HEK293T (cell line): ENCODE data around the gene BCAT1.

Experiments used
- ARNT ChIP-seq: fragments of 450-650 bp; IDR thresholded peaks from 2 replicates; pipeline ENCODE4 v1.6.1; 2017; ENCODE audit warnings: mild to moderate bottlenecking
- BHLHE40 ChIP-seq: fragments of 450-650 bp; IDR thresholded peaks from 2 replicates; pipeline ENCODE4 v1.6.1; 2016; ENCODE audit warnings: mild to moderate bottlenecking, moderate library complexity, borderline replicate concordance
- CTBP1 ChIP-seq: fragments of 450-650 bp; IDR thresholded peaks from 2 replicates; pipeline ENCODE4 v1.6.1; 2016; ENCODE audit warnings: borderline replicate concordance
- ELF4 ChIP-seq: fragments of 450-650 bp; IDR thresholded peaks from 2 replicates; pipeline ENCODE4 v1.6.1; 2017; ENCODE audit warnings: antibody characterized with exemption
- FOXA1 ChIP-seq: fragments of 450-650 bp; IDR thresholded peaks from 2 replicates; pipeline ENCODE4 v1.6.1; 2016; ENCODE audit warnings: mild to moderate bottlenecking
- FOXK2 ChIP-seq: fragments of 450-650 bp; IDR thresholded peaks from 2 replicates; pipeline ENCODE4 v1.6.1; 2016; ENCODE audit warnings: mild to moderate bottlenecking
- FOXM1 ChIP-seq: fragments of 450-650 bp; IDR thresholded peaks from 2 replicates; pipeline ENCODE4 v1.6.1; 2017; ENCODE audit warnings: mild to moderate bottlenecking, borderline replicate concordance
- HDGF ChIP-seq: fragments of 450-650 bp; IDR thresholded peaks from 2 replicates; pipeline ENCODE4 v1.6.1; 2017; ENCODE audit warnings: antibody characterized with exemption, borderline replicate concordance
- L3MBTL2 ChIP-seq: fragments of 450-650 bp; conservative IDR thresholded peaks from 2 replicates; pipeline ENCODE4 v1.6.1; 2016; ENCODE audit warnings: mild to moderate bottlenecking
- NFRKB ChIP-seq: fragments of 450-650 bp; IDR thresholded peaks from 2 replicates; pipeline ENCODE4 v1.6.1; 2016; ENCODE audit warnings: mild to moderate bottlenecking, moderate library complexity
- SP1 ChIP-seq: fragments of 450-650 bp; IDR thresholded peaks from 2 replicates; pipeline ENCODE4 v1.6.1; 2017
- SUZ12 ChIP-seq: fragments of 450-650 bp; IDR thresholded peaks from 2 replicates; pipeline ENCODE4 v1.6.1; 2016; ENCODE audit warnings: mild to moderate bottlenecking
- TARDBP ChIP-seq: fragments of 450-650 bp; IDR thresholded peaks from 2 replicates; pipeline ENCODE4 v1.6.1; 2016
- TF ChIP-seq, protein P1 (sequence below): fragments of 450-650 bp; IDR thresholded peaks from 2 replicates; pipeline ENCODE4 v1.6.1; 2016

DNA sequence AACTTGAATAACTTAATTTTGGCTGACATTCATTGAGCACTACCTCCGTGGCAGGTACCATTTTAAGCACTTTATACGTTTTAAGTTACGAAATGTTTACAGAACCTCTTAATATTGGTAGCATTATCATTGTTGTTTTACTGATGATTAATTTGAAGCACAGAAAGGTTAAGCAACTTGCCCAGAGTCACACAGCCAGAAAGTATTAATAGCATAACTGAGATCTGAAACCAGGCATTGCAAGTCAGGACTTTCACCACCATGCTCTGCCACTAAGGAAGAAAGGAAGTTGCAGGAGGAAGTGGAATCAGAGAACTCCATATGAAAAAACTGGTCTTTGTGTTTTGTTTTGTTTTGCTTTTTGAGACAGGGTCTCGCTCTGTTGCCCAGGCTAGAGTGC, 28.2 kb upstream of the BCAT1 start:
- TF ChIP-seq FOXM1 (no peak), BHLHE40 (no peak), SUZ12 (no peak), SP1 (no peak), ARNT (no peak), ELF4 (no peak), FOXK2 (no peak), CTBP1 (no peak), HDGF (no peak), FOXA1 (no peak), TARDBP (no peak), L3MBTL2 (no peak), NFRKB (no peak)
- TF ChIP-seq, protein P1, sequence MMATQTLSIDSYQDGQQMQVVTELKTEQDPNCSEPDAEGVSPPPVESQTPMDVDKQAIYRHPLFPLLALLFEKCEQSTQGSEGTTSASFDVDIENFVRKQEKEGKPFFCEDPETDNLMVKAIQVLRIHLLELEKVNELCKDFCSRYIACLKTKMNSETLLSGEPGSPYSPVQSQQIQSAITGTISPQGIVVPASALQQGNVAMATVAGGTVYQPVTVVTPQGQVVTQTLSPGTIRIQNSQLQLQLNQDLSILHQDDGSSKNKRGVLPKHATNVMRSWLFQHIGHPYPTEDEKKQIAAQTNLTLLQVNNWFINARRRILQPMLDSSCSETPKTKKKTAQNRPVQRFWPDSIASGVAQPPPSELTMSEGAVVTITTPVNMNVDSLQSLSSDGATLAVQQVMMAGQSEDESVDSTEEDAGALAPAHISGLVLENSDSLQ = no peak
